GM18526 (cell line): ENCODE measurements around the gene ACSL1.

ENCODE experiments used
- POLR2A ChIP-seq: IDR thresholded peaks from 3 replicates; pipeline ENCODE4 v1.6.1; 2011; ENCODE audit not compliant: insufficient read length; ENCODE audit errors: extremely low read depth

Gene ACSL1

GRCh38 chr4:184792334-184792733 is 33.4 kb downstream of the ACSL1 start:
- TF ChIP-seq POLR2A = no peak

GRCh38 chr4:184790826-184791225 is 34.9 kb downstream of the ACSL1 start:
- TF ChIP-seq POLR2A = no peak

- no peak for TF ChIP-seq POLR2A
Observed at GRCh38 chr4:184787766-184788503, 37.8 kb downstream of the ACSL1 start.

- no peak for TF ChIP-seq POLR2A
Observed at GRCh38 chr4:184785813-184786212, 40.0 kb downstream of the ACSL1 start.

GRCh38 chr4:184784628-184785257 is 41.0 kb downstream of the ACSL1 start:
- no peak for TF ChIP-seq POLR2A

- no peak for TF ChIP-seq POLR2A
Observed at GRCh38 chr4:184782731-184783373, 42.9 kb downstream of the ACSL1 start.

GRCh38 chr4:184778325-184778724 is 47.4 kb downstream of the ACSL1 start:
- no peak for TF ChIP-seq POLR2A

GRCh38 chr4:184776821-184777220 is 48.9 kb downstream of the ACSL1 start:
- TF ChIP-seq POLR2A = no peak

- TF ChIP-seq POLR2A = no peak
Observed at GRCh38 chr4:184775854-184776555, 49.8 kb downstream of the ACSL1 start.

GRCh38 chr4:184774152-184774551 is 51.6 kb downstream of the ACSL1 start:
- no peak for TF ChIP-seq POLR2A

GRCh38 chr4:184771416-184771815 is 54.4 kb downstream of the ACSL1 start:
- no peak for TF ChIP-seq POLR2A

GRCh38 chr4:184769141-184769765 is 56.5 kb downstream of the ACSL1 start:
- no peak for TF ChIP-seq POLR2A

- no peak for TF ChIP-seq POLR2A
Observed at GRCh38 chr4:184768296-184768695, 57.5 kb downstream of the ACSL1 start.

GRCh38 chr4:184766446-184766845 is 59.3 kb downstream of the ACSL1 start:
- TF ChIP-seq POLR2A = no peak

- TF ChIP-seq POLR2A = no peak
Observed at GRCh38 chr4:184765473-184766340, 60.1 kb downstream of the ACSL1 start.

GRCh38 chr4:184764601-184765000 is 61.2 kb downstream of the ACSL1 start:
- TF ChIP-seq POLR2A = no peak
